GM21576 (cell line): ENCODE measurements around the gene ARHGEF16.

Experiments used
- ATAC-seq: cut with Tn5 transposase; IDR thresholded peaks from one replicate; pipeline ENCODE4 v1.9.1; 2021; ENCODE audit warnings: mild to moderate bottlenecking, moderate library complexity; ENCODE audit not compliant: unreplicated experiment

ARHGEF16 gene

GRCh38 chr1:3436451-3436850 is 18.0 kb upstream of the ARHGEF16 start:
- no peak for ATAC-seq

GRCh38 chr1:3436901-3437300 is 17.6 kb upstream of the ARHGEF16 start:
- ATAC-seq = no peak

GRCh38 chr1:3438661-3439180 is 15.7 kb upstream of the ARHGEF16 start:
- ATAC-seq = no peak

GRCh38 chr1:3439346-3440299 is 14.8 kb upstream of the ARHGEF16 start:
- no peak for ATAC-seq

GRCh38 chr1:3440300-3440681 is 14.2 kb upstream of the ARHGEF16 start:
- ATAC-seq = no peak

- no peak for ATAC-seq
Observed at GRCh38 chr1:3440711-3441409, 13.6 kb upstream of the ARHGEF16 start.

GRCh38 chr1:3441410-3441847 is 13.0 kb upstream of the ARHGEF16 start:
- ATAC-seq = no peak

GRCh38 chr1:3441880-3442279 is 12.6 kb upstream of the ARHGEF16 start:
- no peak for ATAC-seq

GRCh38 chr1:3442331-3442730 is 12.1 kb upstream of the ARHGEF16 start:
- ATAC-seq = no peak

- no peak for ATAC-seq
Observed at GRCh38 chr1:3442901-3443300, 11.6 kb upstream of the ARHGEF16 start.

GRCh38 chr1:3443807-3444206 is 10.7 kb upstream of the ARHGEF16 start:
- no peak for ATAC-seq

- ATAC-seq = no peak
Observed at GRCh38 chr1:3444298-3444697, 10.2 kb upstream of the ARHGEF16 start.

GRCh38 chr1:3444736-3445135 is 9.7 kb upstream of the ARHGEF16 start:
- ATAC-seq = no peak

- no peak for ATAC-seq
Observed at GRCh38 chr1:3450202-3450863, 4.1 kb upstream of the ARHGEF16 start.

- ATAC-seq = no peak
Observed at GRCh38 chr1:3450983-3451382, 3.5 kb upstream of the ARHGEF16 start.

GRCh38 chr1:3451994-3452865 is 2.2 kb upstream of the ARHGEF16 start:
- ATAC-seq = no peak

GRCh38 chr1:3452866-3453175 is 1.6 kb upstream of the ARHGEF16 start:
- ATAC-seq = no peak

GRCh38 chr1:3453203-3453761 is 1.2 kb upstream of the ARHGEF16 start:
- ATAC-seq = peak; percentile 41

GRCh38 chr1:3454811-3455618 is 550 bp downstream of the ARHGEF16 start:
- no peak for ATAC-seq
